Measurements from ENCODE around the gene LIMS1.
A peak's percentile ranks its signal among the peaks of the same experiment; 100 is the strongest.
"Not testable (repeated sequence)": the region's sequence is repeated elsewhere in the genome, so short reads cannot be mapped to it uniquely, and the experiment has no call there.

The LIMS1 gene

GRCh38 chr2:108536133-108536780 lies 2.0 kb downstream of the LIMS1 start:
- Mint-ChIP-seq H3K36me3 (ENCODE audit: low read depth) (peaks cover 3% of the 10 kb centered on the region), H3K27me3 (ENCODE audit: low read depth) (no peaks in the 10 kb centered on the region), H3K9me3 (no peaks in the 10 kb centered on the region), H3K4me1 (ENCODE audit: low read depth) (peaks cover 36% of the 10 kb centered on the region), H3K4me3 (peak overlapping the region; percentile 78), H3K27ac (no peak overlapping the region)
- DNase-seq (ENCODE audit: low spot score), result no peak

GRCh38 chr2:108536911-108537310 lies 2.6 kb downstream of the LIMS1 start:
- Mint-ChIP-seq H3K4me1 (ENCODE audit: low read depth) (peaks cover 33% of the 10 kb centered on the region), H3K27me3 (ENCODE audit: low read depth) (no peaks in the 10 kb centered on the region), H3K27ac (no peak overlapping the region), H3K4me3 (no peak overlapping the region), H3K36me3 (ENCODE audit: low read depth) (peaks cover 3% of the 10 kb centered on the region), H3K9me3 (no peaks in the 10 kb centered on the region)
- DNase-seq (ENCODE audit: low spot score), result no peak

- Mint-ChIP-seq H3K36me3 (ENCODE audit: low read depth) (peaks cover 11% of the 10 kb centered on the region), H3K4me1 (ENCODE audit: low read depth) (peaks cover 39% of the 10 kb centered on the region), H3K9me3 (no peaks in the 10 kb centered on the region), H3K4me3 (no peak overlapping the region), H3K27me3 (ENCODE audit: low read depth) (no peaks in the 10 kb centered on the region), H3K27ac (no peak overlapping the region)
- DNase-seq (ENCODE audit: low spot score), result no peak
Measured at GRCh38 chr2:108538000-108538625, 3.8 kb downstream of the LIMS1 start.

GRCh38 chr2:108541451-108541850 lies 7.2 kb downstream of the LIMS1 start:
- no peak for DNase-seq (ENCODE audit: low spot score)
- Mint-ChIP-seq H3K9me3 (no peaks in the 10 kb centered on the region), H3K27ac (no peak overlapping the region), H3K4me3 (no peak overlapping the region), H3K36me3 (ENCODE audit: low read depth) (peaks cover 18% of the 10 kb centered on the region), H3K4me1 (ENCODE audit: low read depth) (peaks cover 29% of the 10 kb centered on the region), H3K27me3 (ENCODE audit: low read depth) (no peaks in the 10 kb centered on the region)

- Mint-ChIP-seq H3K4me3 (no peak overlapping the region), H3K4me1 (ENCODE audit: low read depth) (peaks cover 25% of the 10 kb centered on the region), H3K36me3 (ENCODE audit: low read depth) (peaks cover 18% of the 10 kb centered on the region), H3K27me3 (ENCODE audit: low read depth) (no peaks in the 10 kb centered on the region), H3K9me3 (no peaks in the 10 kb centered on the region), H3K27ac (no peak overlapping the region)
- DNase-seq (ENCODE audit: low spot score), result no peak
Measured at GRCh38 chr2:108542071-108542470, 7.8 kb downstream of the LIMS1 start.

- H3K4me3 Mint-ChIP-seq, result no peak overlapping the region
- no peaks in the 10 kb centered on the region for H3K9me3 Mint-ChIP-seq
- H3K36me3 Mint-ChIP-seq (ENCODE audit: low read depth), result peaks cover 9% of the 10 kb centered on the region
- no peaks in the 10 kb centered on the region for H3K27me3 Mint-ChIP-seq (ENCODE audit: low read depth)
- H3K27ac Mint-ChIP-seq, result no peak overlapping the region
- peaks cover 5% of the 10 kb centered on the region for H3K4me1 Mint-ChIP-seq (ENCODE audit: low read depth)
- no peak for DNase-seq (ENCODE audit: low spot score)
Measured at GRCh38 chr2:108547606-108548005, 13.3 kb downstream of the LIMS1 start.

- Mint-ChIP-seq H3K27ac (no peak overlapping the region), H3K4me1 (ENCODE audit: low read depth) (peaks cover 3% of the 10 kb centered on the region), H3K27me3 (ENCODE audit: low read depth) (no peaks in the 10 kb centered on the region), H3K9me3 (no peaks in the 10 kb centered on the region), H3K36me3 (ENCODE audit: low read depth) (peaks cover 7% of the 10 kb centered on the region), H3K4me3 (no peak overlapping the region)
- DNase-seq (ENCODE audit: low spot score), result no peak
Measured at GRCh38 chr2:108548208-108549003, 14.1 kb downstream of the LIMS1 start.

GRCh38 chr2:108552566-108552965 lies 18.3 kb downstream of the LIMS1 start:
- Mint-ChIP-seq H3K27ac (no peak overlapping the region), H3K9me3 (no peaks in the 10 kb centered on the region), H3K27me3 (ENCODE audit: low read depth) (no peaks in the 10 kb centered on the region), H3K4me1 (ENCODE audit: low read depth) (no peaks in the 10 kb centered on the region), H3K4me3 (no peak overlapping the region), H3K36me3 (ENCODE audit: low read depth) (no peaks in the 10 kb centered on the region)
- DNase-seq (ENCODE audit: low spot score), result no peak

GRCh38 chr2:108553209-108553919 lies 19.1 kb downstream of the LIMS1 start:
- no peaks in the 10 kb centered on the region for H3K9me3 Mint-ChIP-seq
- no peaks in the 10 kb centered on the region for H3K4me1 Mint-ChIP-seq (ENCODE audit: low read depth)
- H3K27me3 Mint-ChIP-seq (ENCODE audit: low read depth), result no peaks in the 10 kb centered on the region
- no peak for DNase-seq (ENCODE audit: low spot score)
- H3K36me3 Mint-ChIP-seq (ENCODE audit: low read depth), result no peaks in the 10 kb centered on the region
- H3K4me3 Mint-ChIP-seq, result no peak overlapping the region
- H3K27ac Mint-ChIP-seq, result no peak overlapping the region

- Mint-ChIP-seq H3K27ac (no peak overlapping the region), H3K27me3 (ENCODE audit: low read depth) (no peaks in the 10 kb centered on the region), H3K4me3 (no peak overlapping the region), H3K9me3 (no peaks in the 10 kb centered on the region), H3K4me1 (ENCODE audit: low read depth) (no peaks in the 10 kb centered on the region), H3K36me3 (ENCODE audit: low read depth) (no peaks in the 10 kb centered on the region)
- DNase-seq (ENCODE audit: low spot score), result no peak
Measured at GRCh38 chr2:108554528-108554927, 20.3 kb downstream of the LIMS1 start.

GRCh38 chr2:108555572-108555971 lies 21.3 kb downstream of the LIMS1 start:
- Mint-ChIP-seq H3K27ac (no peak overlapping the region), H3K9me3 (no peaks in the 10 kb centered on the region), H3K4me3 (no peak overlapping the region), H3K27me3 (ENCODE audit: low read depth) (no peaks in the 10 kb centered on the region), H3K4me1 (ENCODE audit: low read depth) (no peaks in the 10 kb centered on the region), H3K36me3 (ENCODE audit: low read depth) (no peaks in the 10 kb centered on the region)
- DNase-seq (ENCODE audit: low spot score), result no peak

- H3K4me3 Mint-ChIP-seq; H3K9me3 Mint-ChIP-seq; DNase-seq (ENCODE audit: low spot score); H3K36me3 Mint-ChIP-seq (ENCODE audit: low read depth); H3K4me1 Mint-ChIP-seq (ENCODE audit: low read depth); H3K27ac Mint-ChIP-seq; H3K27me3 Mint-ChIP-seq (ENCODE audit: low read depth): not testable (repeated sequence)
Measured at GRCh38 chr2:108556581-108556980, 22.3 kb downstream of the LIMS1 start.

- Mint-ChIP-seq H3K36me3 (ENCODE audit: low read depth) (no peaks in the 10 kb centered on the region), H3K4me3 (no peak overlapping the region), H3K27me3 (ENCODE audit: low read depth) (no peaks in the 10 kb centered on the region), H3K27ac (no peak overlapping the region), H3K4me1 (ENCODE audit: low read depth) (peaks cover 4% of the 10 kb centered on the region), H3K9me3 (no peaks in the 10 kb centered on the region)
- no peak for DNase-seq (ENCODE audit: low spot score)
Measured at GRCh38 chr2:108560241-108560811, 26.1 kb downstream of the LIMS1 start.
